Heart left ventricle (tissue), 16 donors: ENCODE data around the gene ATAD1. TPM values are rescaled to one million over a fixed set of nuclear protein-coding genes. Genes with fewer than 3 reads are reported as not detected.

Experiments
- ATAC-seq, 4 donors: fragments of 200-7000 bp; cut with Tn5 transposase; one replicate each; pipeline ENCODE4 v1.9.1; 2020 to 2022; ENCODE audit warnings: moderate library complexity in 4 of 4, mild to moderate bottlenecking in 3 of 4, moderate number of reproducible peaks in 1 of 4
- DNase-seq, 5 donors: peaks; one replicate each; pipeline ENCODE4 v3.0.0-alpha.2; 2020
- H3K27ac ChIP-seq, 12 donors: fragments of 200-600 bp; sonication (generic) in 4 of 12; one replicate each; pipeline versions ENCODE4 v1.5.0 to v1.8.0; 2016 to 2022; ENCODE audit warnings: mild to moderate bottlenecking in 2 of 12
- H3K27me3 ChIP-seq, 9 donors: fragments of 200-600 bp; sonication (generic) in 2 of 9; one replicate each; pipeline versions ENCODE4 v1.5.1 to v1.8.0; 2016 to 2022; ENCODE audit warnings: mild to moderate bottlenecking in 3 of 9
- H3K36me3 ChIP-seq, 9 donors: fragments of 200-600 bp; sonication (generic) in 2 of 9; one replicate each; pipeline versions ENCODE4 v1.5.0 to v1.8.0; 2018 to 2022; ENCODE audit warnings: mild to moderate bottlenecking in 2 of 9
- H3K4me1 ChIP-seq, 12 donors: fragments of 200-600 bp; sonication (generic) in 4 of 12; one replicate each; pipeline versions ENCODE4 v1.5.0 to v1.8.0; 2016 to 2022; ENCODE audit warnings: mild to moderate bottlenecking in 3 of 12
- H3K4me3 ChIP-seq, 12 donors: fragments of 200-600 bp; sonication (generic) in 4 of 12; one replicate each; pipeline versions ENCODE4 v1.5.0 to v1.8.0; 2017 to 2022; ENCODE audit warnings: mild to moderate bottlenecking in 9 of 12, moderate library complexity in 4 of 12
- H3K9me3 ChIP-seq, 12 donors: fragments of 200-600 bp; sonication (generic) in 4 of 12; one replicate each; pipeline versions ENCODE4 v1.5.0 to v1.8.0; 2016 to 2022; ENCODE audit warnings: mild to moderate bottlenecking in 1 of 12
- CTCF ChIP-seq, 12 donors: fragments of 200-600 bp; sonication (generic) in 4 of 12; IDR thresholded peaks; one replicate each; pipeline versions ENCODE4 v1.5.0 to v1.8.0; 2018 to 2022; ENCODE audit warnings: antibody characterized with exemption in 12 of 12, mild to moderate bottlenecking in 5 of 12
- POLR2A ChIP-seq, 2 donors: fragments of 450-650 bp; IDR thresholded peaks; one replicate each; pipeline ENCODE4 v1.6.1; 2017; ENCODE audit warnings: antibody characterized with exemption in 2 of 2, mild to moderate bottlenecking in 2 of 2, moderate library complexity in 2 of 2
- WGBS, 4 donors: extraction: QIAGEN DNeasy Blood & Tissue Kit in 2 of 4; methylation state at CpG; one replicate each; pipeline versions ENCODE4 v1.1.5 to v1.1.7; 2013 to 2018; 5-methylcytosine and 5-hydroxymethylcytosine counted together
- intact Hi-C, 10 donors: fragments of 100-400 bp; cut with DNase I; formaldehyde crosslinking; loops; one replicate each; pipeline versions ENCODE4 v1.11.1 to v1.14.2; 2022
- polyA plus RNA-seq, 2 donors: library from polyadenylated mRNA; stranded (reverse); fragments of 200-250 nt; gene quantifications; one replicate each; pipeline ENCODE4 v1.2.3, GENCODE V29; 2013
- total RNA-seq, 9 donors: library from RNA; depleted of rRNA in 2 of 9; stranded (reverse); fragments of >200 nt in 2 of 9; fragmentation: NEBNext Ultra II Directional in 3 of 9; extraction: Animal tissue kit (Norgen Biotek cat#: 25700) in 3 of 9; gene quantifications; one replicate each; pipeline versions ENCODE4 v1.1.0 to v1.2.4, GENCODE V29; 2016 to 2023
- donor health status: ischemic (EF 13 %, LVEDD 7.1; RV severe dilation, severe dysfunction).
- donor health status: healthy with polysubstance abuse.
- donor health status: DM: no; HTN: yes; CAD: no.
- donor health status: DM: no; HTN: no; CAD: no.
- donor health status: ischemic (EF 25% LVEDD 6.9; RV normal size, moderate dysfunction).
- donor health status: ischemic (EF 25% LVEDD 5.7; RV mildly dilated, moderate dysfunction).
- donor health status: healthy.
- donor health status: DM: yes; HTN: yes; CAD: no.
- donor health status: ischemic (EF 35%, LVEDD 5.7; RV mildly dilated, moderate dysfunction).
- donor health status: nonischemic (EF 11% LVEDD 7.7; RV severe dilation, severe dysfunction).
- donor health status: DM: yes; HTN: yes; CAD: no.
- donor health status: PGD.
- donor health status: ischemic (EF 29% LVEDD 5.4; RV normal size, mild dysfunction).
- donor health status: nonischemic (EF 23%, LVEDD 6.1; RV moderate dilation, normal function).

ATAD1 gene
- total and polyA plus RNA-seq, 11 donors = 17.5 to 115 (median 80.8) TPM

- Histone ChIP-seq H3K4me3 (no peak overlapping the region), H3K4me1 (peaks cover 0 to 16% (median 4%) of the 10 kb centered on the region in 12 donors), H3K9me3 (no peaks in the 10 kb centered on the region), H3K27me3 (no peaks in the 10 kb centered on the region), H3K27ac (peak overlapping the region in 1 of 12 donors; percentile 9), H3K36me3 (peaks cover 0 to 80% (median 21%) of the 10 kb centered on the region in 9 donors)
- TF ChIP-seq POLR2A (IDR thresholded peaks at IDR 0.05) (no peak), CTCF (IDR thresholded peaks at IDR 0.05) (no peak)
- DNase-seq = no peak
- WGBS, 4 donors = 64 to 80% (median 70%) methylated on average over 6 of the region's 6 CpGs
- intact Hi-C loops = no loop called here
- ATAC-seq = no peak
Measured at GRCh38 chr10:87760195-87760905, 57.7 kb downstream of the ATAD1 start.

- intact Hi-C loops = no loop called here
- no peaks in the 10 kb centered on the region for H3K27me3 ChIP-seq
- H3K27ac ChIP-seq = peak overlapping the region in 1 of 12 donors; percentile 9
- DNase-seq (no peak), ATAC-seq (no peak)
- TF ChIP-seq CTCF (IDR thresholded peaks at IDR 0.05) (no peak), POLR2A (IDR thresholded peaks at IDR 0.05) (no peak)
- H3K4me1 ChIP-seq = peaks cover 0 to 16% (median 4%) of the 10 kb centered on the region in 12 donors
- H3K9me3 ChIP-seq = no peaks in the 10 kb centered on the region
- no peak overlapping the region for H3K4me3 ChIP-seq
- peaks cover 0 to 80% (median 28%) of the 10 kb centered on the region in 9 donors for H3K36me3 ChIP-seq
Measured at GRCh38 chr10:87759551-87759950, 58.5 kb downstream of the ATAD1 start.

- Histone ChIP-seq H3K27ac (no peak overlapping the region), H3K36me3 (peaks cover 0 to 85% (median 42%) of the 10 kb centered on the region in 9 donors), H3K9me3 (no peaks in the 10 kb centered on the region), H3K4me1 (peaks cover 0 to 16% (median 4%) of the 10 kb centered on the region in 12 donors), H3K27me3 (no peaks in the 10 kb centered on the region), H3K4me3 (no peak overlapping the region)
- 52 to 67% (median 62%) methylated on average over 1 of the region's 1 CpG for WGBS, 4 donors
- intact Hi-C loops = no loop called here
- TF ChIP-seq CTCF (IDR thresholded peaks at IDR 0.05) (no peak), POLR2A (IDR thresholded peaks at IDR 0.05) (no peak)
- ATAC-seq = peak in 1 of 4 donors; percentile 62
- no peak for DNase-seq
Measured at GRCh38 chr10:87757685-87758084, 60.3 kb downstream of the ATAD1 start.

GRCh38 chr10:87753995-87754866, 63.8 kb downstream of the ATAD1 start:
- DNase-seq (no peak), ATAC-seq (no peak)
- no peak for TF ChIP-seq CTCF (IDR thresholded peaks at IDR 0.05)
- no peak for TF ChIP-seq POLR2A (IDR thresholded peaks at IDR 0.05)
- intact Hi-C loops = no loop called here
- no peak overlapping the region for H3K27ac ChIP-seq
- no peak overlapping the region for H3K4me3 ChIP-seq
- peaks cover 0 to 10% (median 0%) of the 10 kb centered on the region in 12 donors for H3K4me1 ChIP-seq
- H3K27me3 ChIP-seq = no peaks in the 10 kb centered on the region
- 90 to 92% (median 91%) methylated on average over 8 of the region's 8 CpGs for WGBS, 4 donors
- peaks cover 0 to 69% (median 38%) of the 10 kb centered on the region in 9 donors for H3K36me3 ChIP-seq
- no peaks in the 10 kb centered on the region for H3K9me3 ChIP-seq
